Esophagus muscularis mucosa (tissue), 4 donors: ENCODE measurements around the gene INKA2.

ENCODE experiments used
- EP300 ChIP-seq: sonication (generic); formaldehyde crosslinking; IDR thresholded peaks from one replicate; pipeline ENCODE4 v1.6.1; 2017; ENCODE audit warnings: antibody characterized with exemption
- POLR2A ChIP-seq: fragments of 450-650 bp; IDR thresholded peaks from one replicate; pipeline ENCODE4 v1.6.1; 2017; ENCODE audit warnings: antibody characterized with exemption, moderate library complexity, mild to moderate bottlenecking, low read depth
- TF ChIP-seq, protein P1 (sequence below), 3 experiments: fragments of 200-600 bp in 2 of 3; fragments of 450-650 bp in 1 of 3; sonication (generic) in 2 of 3; IDR thresholded peaks; one replicate each; pipeline ENCODE4 v1.5.1; 2017 to 2019; ENCODE audit warnings: antibody characterized with exemption in 3 of 3, mild to moderate bottlenecking in 2 of 3, moderate library complexity in 1 of 3

DNA sequence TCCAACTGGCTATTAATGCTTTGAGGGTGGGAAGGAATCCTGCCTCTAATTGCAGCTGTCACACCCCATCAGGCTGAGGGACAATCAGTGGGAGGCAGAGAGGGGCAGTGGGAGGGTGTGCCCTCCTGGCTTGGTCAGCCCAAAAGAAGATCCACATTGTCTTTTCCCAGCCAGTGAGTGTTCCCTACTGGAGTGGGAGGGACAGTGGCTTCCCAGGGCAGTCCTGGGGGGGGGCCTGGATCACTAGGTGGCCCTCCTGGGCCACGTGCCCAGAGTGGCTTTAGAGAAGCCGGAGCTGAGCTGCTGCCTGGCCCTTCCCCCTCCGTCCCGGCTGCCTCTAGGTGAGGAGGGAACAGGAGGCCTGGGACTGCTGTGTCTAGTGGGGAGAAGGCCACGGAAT, 14.0 kb downstream of the INKA2 start:
- TF ChIP-seq EP300 (no peak), POLR2A (no peak)
- TF ChIP-seq, protein P1, sequence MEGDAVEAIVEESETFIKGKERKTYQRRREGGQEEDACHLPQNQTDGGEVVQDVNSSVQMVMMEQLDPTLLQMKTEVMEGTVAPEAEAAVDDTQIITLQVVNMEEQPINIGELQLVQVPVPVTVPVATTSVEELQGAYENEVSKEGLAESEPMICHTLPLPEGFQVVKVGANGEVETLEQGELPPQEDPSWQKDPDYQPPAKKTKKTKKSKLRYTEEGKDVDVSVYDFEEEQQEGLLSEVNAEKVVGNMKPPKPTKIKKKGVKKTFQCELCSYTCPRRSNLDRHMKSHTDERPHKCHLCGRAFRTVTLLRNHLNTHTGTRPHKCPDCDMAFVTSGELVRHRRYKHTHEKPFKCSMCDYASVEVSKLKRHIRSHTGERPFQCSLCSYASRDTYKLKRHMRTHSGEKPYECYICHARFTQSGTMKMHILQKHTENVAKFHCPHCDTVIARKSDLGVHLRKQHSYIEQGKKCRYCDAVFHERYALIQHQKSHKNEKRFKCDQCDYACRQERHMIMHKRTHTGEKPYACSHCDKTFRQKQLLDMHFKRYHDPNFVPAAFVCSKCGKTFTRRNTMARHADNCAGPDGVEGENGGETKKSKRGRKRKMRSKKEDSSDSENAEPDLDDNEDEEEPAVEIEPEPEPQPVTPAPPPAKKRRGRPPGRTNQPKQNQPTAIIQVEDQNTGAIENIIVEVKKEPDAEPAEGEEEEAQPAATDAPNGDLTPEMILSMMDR (IDR thresholded peaks at IDR 0.05): no peak
